Liver (tissue), 3 donors: ENCODE measurements around the gene ANKS1A.

ENCODE experiments used
- CTCF ChIP-seq: fragments of 150-350 bp; IDR thresholded peaks from 2 replicates; pipeline ENCODE4 v1.5.1; 2017; ENCODE audit warnings: improper control_type of control experiment, low read depth, low read length; ENCODE audit not compliant: missing input control
- GABPA ChIP-seq, 2 donors: IDR thresholded peaks in 1 of 2; conservative IDR thresholded peaks in 1 of 2; 2 replicates each; pipeline ENCODE4 v1.6.1; 2016; ENCODE audit warnings: antibody characterized with exemption in 2 of 2, mild to moderate bottlenecking in 1 of 2, moderate library complexity in 1 of 2
- YY1 ChIP-seq: IDR thresholded peaks from 2 replicates; pipeline ENCODE4 v1.6.1; 2016; ENCODE audit warnings: antibody characterized with exemption, mild to moderate bottlenecking
- TF ChIP-seq, protein P1 (sequence below): IDR thresholded peaks from 2 replicates; pipeline ENCODE4 v1.6.1; 2016; ENCODE audit warnings: antibody characterized with exemption, mild to moderate bottlenecking
- donor health status: healthy.
- donor health status: healthy.

GRCh38 chr6:35036059-35036827 is 147.2 kb downstream of the ANKS1A start:
- TF ChIP-seq YY1 (no peak), CTCF (no peak), GABPA (IDR thresholded peaks at IDR 0.05 in 1 of 2, conservative IDR thresholded peaks at IDR 0.05 in 1 of 2) (no peak)
- TF ChIP-seq, protein P1, sequence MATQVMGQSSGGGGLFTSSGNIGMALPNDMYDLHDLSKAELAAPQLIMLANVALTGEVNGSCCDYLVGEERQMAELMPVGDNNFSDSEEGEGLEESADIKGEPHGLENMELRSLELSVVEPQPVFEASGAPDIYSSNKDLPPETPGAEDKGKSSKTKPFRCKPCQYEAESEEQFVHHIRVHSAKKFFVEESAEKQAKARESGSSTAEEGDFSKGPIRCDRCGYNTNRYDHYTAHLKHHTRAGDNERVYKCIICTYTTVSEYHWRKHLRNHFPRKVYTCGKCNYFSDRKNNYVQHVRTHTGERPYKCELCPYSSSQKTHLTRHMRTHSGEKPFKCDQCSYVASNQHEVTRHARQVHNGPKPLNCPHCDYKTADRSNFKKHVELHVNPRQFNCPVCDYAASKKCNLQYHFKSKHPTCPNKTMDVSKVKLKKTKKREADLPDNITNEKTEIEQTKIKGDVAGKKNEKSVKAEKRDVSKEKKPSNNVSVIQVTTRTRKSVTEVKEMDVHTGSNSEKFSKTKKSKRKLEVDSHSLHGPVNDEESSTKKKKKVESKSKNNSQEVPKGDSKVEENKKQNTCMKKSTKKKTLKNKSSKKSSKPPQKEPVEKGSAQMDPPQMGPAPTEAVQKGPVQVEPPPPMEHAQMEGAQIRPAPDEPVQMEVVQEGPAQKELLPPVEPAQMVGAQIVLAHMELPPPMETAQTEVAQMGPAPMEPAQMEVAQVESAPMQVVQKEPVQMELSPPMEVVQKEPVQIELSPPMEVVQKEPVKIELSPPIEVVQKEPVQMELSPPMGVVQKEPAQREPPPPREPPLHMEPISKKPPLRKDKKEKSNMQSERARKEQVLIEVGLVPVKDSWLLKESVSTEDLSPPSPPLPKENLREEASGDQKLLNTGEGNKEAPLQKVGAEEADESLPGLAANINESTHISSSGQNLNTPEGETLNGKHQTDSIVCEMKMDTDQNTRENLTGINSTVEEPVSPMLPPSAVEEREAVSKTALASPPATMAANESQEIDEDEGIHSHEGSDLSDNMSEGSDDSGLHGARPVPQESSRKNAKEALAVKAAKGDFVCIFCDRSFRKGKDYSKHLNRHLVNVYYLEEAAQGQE, result no peak
